A549 (cell line): ENCODE data around the gene CYP1A1. TPM values are rescaled to one million over a fixed set of nuclear protein-coding genes. Genes with fewer than 3 reads are reported as not detected.

ENCODE experiments used
- ATAC-seq, 2 experiments: fragments of 200-7000 bp in 1 of 2; fragments of >200 bp in 1 of 2; cut with Nextera tagmentation in 1 of 2; cut with Tn5 transposase in 1 of 2; 3 replicates each; pipeline versions ENCODE4 v1.8.0 to v1.9.1; 2018 to 2020; ENCODE audit warnings: mild to moderate bottlenecking in 1 of 2, moderate library complexity in 1 of 2
- CTCF ChIA-PET: fragments of 300-600 bp; sonication (Branson Sonifier 250); formaldehyde crosslinking; extraction: SDS; loops from one replicate; lab custom pipeline; 2021; ENCODE audit warnings: antibody characterized with exemption, inconsistent platforms; lab: Yijun Ruan, JAX
- POLR2A ChIA-PET: fragments of 350-600 bp; formaldehyde crosslinking; extraction: SDS; loops from one replicate; lab custom pipeline; 2021; ENCODE audit warnings: antibody characterized with exemption, inconsistent platforms; lab: Yijun Ruan, JAX
- DNase-seq, 2 experiments: peaks; one replicate each; pipeline versions ENCODE4 v3.0.0 to v3.0.0-alpha.2; 2011 to 2016; ENCODE audit warnings: low read depth in 1 of 2, low spot score in 1 of 2
- FAIRE-seq: peaks from 2 replicates; lab custom pipeline; 2011; peaks lifted over from hg19 to GRCh38; lab: Jason Lieb, UNC
- H3K27ac ChIP-seq, 2 experiments: fragments of >200 bp; sonication (Bioruptor Twin); formaldehyde crosslinking; 3 replicates each; pipeline ENCODE4 v1.5.1; 2016 to 2017
- H3K4me1 ChIP-seq: fragments of >200 bp; sonication (Bioruptor Twin); formaldehyde crosslinking; 3 replicates; pipeline ENCODE4 v1.6.1; 2016
- H3K4me2 ChIP-seq: fragments of >200 bp; sonication (Bioruptor Twin); formaldehyde crosslinking; 3 replicates; pipeline ENCODE4 v1.6.1; 2016
- H3K4me3 ChIP-seq: fragments of >200 bp; sonication (Bioruptor Twin); formaldehyde crosslinking; 3 replicates; pipeline ENCODE4 v1.5.1; 2016
- H3K9me3 ChIP-seq: fragments of >200 bp; sonication (Bioruptor Twin); formaldehyde crosslinking; 3 replicates; pipeline ENCODE4 v1.6.1; 2016
- CBX2 ChIP-seq: fragments of 200-600 bp; sonication (generic); IDR thresholded peaks from 2 replicates; pipeline ENCODE4 v1.6.1; 2016; ENCODE audit warnings: low read depth, mild to moderate bottlenecking, borderline replicate concordance
- CBX8 ChIP-seq: fragments of 200-600 bp; sonication (generic); IDR thresholded peaks from 2 replicates; pipeline ENCODE4 v1.6.1; 2016
- CEBPB ChIP-seq, 2 experiments: fragments of >200 bp in 1 of 2; sonication (Bioruptor Twin) in 1 of 2; formaldehyde crosslinking in 1 of 2; IDR thresholded peaks; 2 replicates each; pipeline ENCODE4 v1.6.1; 2012 to 2016
- CTCF ChIP-seq: fragments of >200 bp; sonication (Bioruptor Twin); formaldehyde crosslinking; IDR thresholded peaks from 3 replicates; pipeline ENCODE4 v1.5.1; 2016
- E2F6 ChIP-seq: IDR thresholded peaks from 2 replicates; pipeline ENCODE4 v1.6.1; 2012; ENCODE audit warnings: low read depth, borderline replicate concordance
- EHMT2 ChIP-seq: fragments of 200-600 bp; sonication (generic); IDR thresholded peaks from 2 replicates; pipeline ENCODE4 v1.6.1; 2016; ENCODE audit warnings: antibody characterized with exemption, low read depth, mild to moderate bottlenecking, moderate library complexity
- FOSB ChIP-seq: fragments of 250-450 bp; sonication (Bioruptor Pico); IDR thresholded peaks from 2 replicates; pipeline ENCODE4 v1.5.0; 2020; ENCODE audit warnings: mild to moderate bottlenecking, moderate library complexity
- FOXS1 ChIP-seq: fragments of 250-450 bp; sonication (Bioruptor Pico); IDR thresholded peaks from 2 replicates; pipeline ENCODE4 v1.5.0; 2020; ENCODE audit warnings: mild to moderate bottlenecking, moderate library complexity
- JUNB ChIP-seq: fragments of >200 bp; sonication (Bioruptor Twin); formaldehyde crosslinking; IDR thresholded peaks from 2 replicates; pipeline ENCODE4 v1.6.1; 2016
- MAZ ChIP-seq: fragments of 150-350 bp; IDR thresholded peaks from 2 replicates; pipeline ENCODE4 v1.6.1; 2014; ENCODE audit warnings: antibody characterized with exemption, low read depth, low read length, borderline replicate concordance
- MYC ChIP-seq: IDR thresholded peaks from 2 replicates; pipeline ENCODE4 v1.6.1; 2012; ENCODE audit warnings: mild to moderate bottlenecking, inconsistent platforms, low read length, improper control_type of control experiment, borderline replicate concordance
- NFE2L2 ChIP-seq: fragments of 150-350 bp; conservative IDR thresholded peaks from 2 replicates; pipeline ENCODE4 v1.6.1; 2014; ENCODE audit warnings: low read length
- RARB ChIP-seq: fragments of 250-450 bp; sonication (Bioruptor Pico); IDR thresholded peaks from 2 replicates; pipeline ENCODE4 v1.8.0; 2021; ENCODE audit warnings: mild to moderate bottlenecking, moderate library complexity
- RCOR1 ChIP-seq: fragments of 150-350 bp; IDR thresholded peaks from 2 replicates; pipeline ENCODE4 v1.6.1; 2014; ENCODE audit warnings: antibody characterized with exemption, low read length, low read depth
- REST ChIP-seq: fragments of 200-600 bp; sonication (generic); IDR thresholded peaks from 2 replicates; pipeline ENCODE4 v1.6.1; 2016; ENCODE audit warnings: antibody characterized with exemption, mild to moderate bottlenecking, moderate library complexity
- SMC3 ChIP-seq: fragments of >200 bp; sonication (Bioruptor Twin); formaldehyde crosslinking; IDR thresholded peaks from 3 replicates; pipeline ENCODE4 v1.6.1; 2018; ENCODE audit warnings: inconsistent platforms
- TP53 ChIP-seq: fragments of 250-450 bp; sonication (Bioruptor Pico); IDR thresholded peaks from 2 replicates; pipeline ENCODE4 v1.5.0; 2021; ENCODE audit warnings: mild to moderate bottlenecking, moderate library complexity
- WGBS: methylation state at CpG from one replicate; pipeline ENCODE4 v1.1.6; 2017; ENCODE audit errors: missing lambda C conversion rate; 5-methylcytosine and 5-hydroxymethylcytosine counted together
- polyA plus RNA-seq, 4 experiments: library from polyadenylated mRNA; depleted of rRNA in 3 of 4; stranded (reverse); fragments of >200 nt; fragmentation: RNase III in 1 of 4; extraction: RNeasy Plus Mini Kit Qiagen cat#74134 plus additional on column Dnase treatment in 1 of 4; gene quantifications; 2 replicates in 3 of 4; 3 replicates in 1 of 4; pipeline ENCODE4 v1.2.3, GENCODE V29; 2011 to 2017

CYP1A1 gene
- polyA plus RNA-seq, 2 of the 4 experiments (the other 2 are of a cell fraction): 0.25 to 0.50 TPM

- ATAC-seq: no peak
- POLR2A ChIA-PET: no interaction called here
- DNase-seq: no peak
- Histone ChIP-seq H3K9me3 (no peaks in the 10 kb centered on the region), H3K4me3 (no peak overlapping the region), H3K4me2 (no peak overlapping the region), H3K4me1 (peaks cover 4% of the 10 kb centered on the region; the same call in 2 of the 3 replicates), H3K27ac (no peak overlapping the region)
- CTCF ChIA-PET: interaction anchor here (0.8 to 65.6 kb wide), 7 partner anchors 7 to 215 kb away, joined by 4 to 1908 read pairs (median 107); partner anchors contain the start of genes CPLX3, CSK, LMAN1L and ULK3
- no peak for TF ChIP-seq CTCF
- no peak for TF ChIP-seq SMC3
- no peak for TF ChIP-seq CEBPB (IDR thresholded peaks at IDR 0.05)
- no peak for TF ChIP-seq FOSB (CRISPR knock-in tag)
- 82% methylated on average over 5 of the region's 5 CpGs for WGBS
- FAIRE-seq: no peak
Measured at GRCh38 chr15:74773329-74773728, 48.0 kb upstream of the CYP1A1 start.

GRCh38 chr15:74770211-74770903 lies 45.0 kb upstream of the CYP1A1 start:
- POLR2A ChIA-PET: interaction anchor here (1.0 kb wide), 1 partner anchor 11 kb away, joined by 3 read pairs; the partner anchor contains the start of gene CSK
- Histone ChIP-seq H3K4me3 (no peak overlapping the region), H3K27ac (no peak overlapping the region), H3K9me3 (no peaks in the 10 kb centered on the region), H3K4me1 (peaks cover 7% of the 10 kb centered on the region; the same call in 2 of the 3 replicates), H3K4me2 (peak overlapping the region; percentile 39; the same call in 1 of the 3 replicates)
- CTCF ChIA-PET: interaction anchor here (0.5 to 65.6 kb wide), 55 partner anchors 10 to 543 kb away, joined by 3 to 1908 read pairs (median 4); partner anchors contain the start of genes COX5A, CPLX3, CSK and CYP1A2
- ATAC-seq: no peak; a peak in 1 of 6 replicates
- FAIRE-seq: no peak
- TF ChIP-seq MAZ: no peak
- TF ChIP-seq EHMT2: no peak
- no peak for TF ChIP-seq JUNB
- no peak for TF ChIP-seq CEBPB (IDR thresholded peaks at IDR 0.05)
- no peak for TF ChIP-seq RCOR1
- no peak for TF ChIP-seq RARB (CRISPR knock-in tag)
- TF ChIP-seq REST: no peak
- TF ChIP-seq E2F6: no peak
- no peak for TF ChIP-seq CBX8
- no peak for TF ChIP-seq CBX2
- DNase-seq: no peak
- 46% methylated on average over 4 of the region's 4 CpGs for WGBS

- 0 out of 6 replicates have a peak, but pooled peaks of 1 of the 2 experiments have one; percentile 11 for ATAC-seq
- no peak for DNase-seq
- peaks cover 7% of the 10 kb centered on the region; the same call in 2 of the 3 replicates for H3K4me1 ChIP-seq
- POLR2A ChIA-PET: no interaction called here
- H3K4me3 ChIP-seq: no peak overlapping the region
- no peak overlapping the region for H3K27ac ChIP-seq
- H3K4me2 ChIP-seq: no peak overlapping the region
- no peaks in the 10 kb centered on the region for H3K9me3 ChIP-seq
- WGBS: 25% methylated on average over 7 of the region's 7 CpGs
- FAIRE-seq: no peak
- CTCF ChIA-PET: interaction anchor here (0.5 to 65.6 kb wide), 45 partner anchors 10 to 600 kb away, joined by 3 to 1908 read pairs (median 5); partner anchors contain the start of genes CLK3, CPLX3, CSK and CYP11A1
- TF ChIP-seq CEBPB (IDR thresholded peaks at IDR 0.05): no peak
- TF ChIP-seq REST: no peak
- TF ChIP-seq FOXS1 (CRISPR knock-in tag): no peak
- no peak for TF ChIP-seq MYC
- no peak for TF ChIP-seq EHMT2
- no peak for TF ChIP-seq TP53 (CRISPR knock-in tag)
- TF ChIP-seq CTCF: no peak
- TF ChIP-seq NFE2L2: no peak
Measured at GRCh38 chr15:74769463-74770025, 44.2 kb upstream of the CYP1A1 start.
